ENCODE measurements around the gene GLT1D1.

- no peak for TF ChIP-seq CTCF (IDR thresholded peaks at IDR 0.05; ENCODE audit: insufficient read depth, low read length, poor library complexity, severe bottlenecking)
- no peak for TF ChIP-seq EZH2phosphoT487 (conservative IDR thresholded peaks at IDR 0.05; ENCODE audit: low read length)
These were observed 156.8 kb downstream of the GLT1D1 start for GRCh38 chr12:129009833-129010622.
